GM12878 (cell line): ENCODE measurements around the gene ELOF1. TPM values are rescaled to one million over a fixed set of nuclear protein-coding genes. Genes with fewer than 3 reads are reported as not detected.

Experiments used
- ASH2L ChIP-seq: fragments of 300-600, 200-600 bp; sonication (generic); IDR thresholded peaks from 2 replicates; pipeline ENCODE4 v1.6.1; 2017; ENCODE audit warnings: low read depth, mild to moderate bottlenecking, borderline replicate concordance
- CBX3 ChIP-seq: fragments of 200-600 bp; sonication (generic); IDR thresholded peaks from 2 replicates; pipeline ENCODE4 v1.6.1; 2016; ENCODE audit warnings: low read depth, borderline replicate concordance
- CBX5 ChIP-seq: sonication (generic); IDR thresholded peaks from 2 replicates; pipeline ENCODE4 v1.6.1; 2016; ENCODE audit warnings: low read depth, moderate library complexity, mild to moderate bottlenecking, inconsistent platforms
- DPF2 ChIP-seq: fragments of 450-650 bp; IDR thresholded peaks from 2 replicates; pipeline ENCODE4 v1.6.1; 2017; ENCODE audit warnings: mild to moderate bottlenecking
- EED ChIP-seq: sonication (generic); IDR thresholded peaks from 2 replicates; pipeline ENCODE4 v1.6.1; 2016; ENCODE audit warnings: antibody characterized with exemption, low read depth
- FOXK2 ChIP-seq: fragments of 450-650 bp; IDR thresholded peaks from 2 replicates; pipeline ENCODE4 v1.6.1; 2017; ENCODE audit warnings: mild to moderate bottlenecking, moderate library complexity
- GABPA ChIP-seq: IDR thresholded peaks from 2 replicates; pipeline ENCODE4 v1.6.1; 2014; ENCODE audit warnings: antibody characterized with exemption, low read depth, mild to moderate bottlenecking, inconsistent platforms
- GATAD2B ChIP-seq: fragments of 450-650 bp; conservative IDR thresholded peaks from 2 replicates; pipeline ENCODE4 v1.6.1; 2017; ENCODE audit warnings: low read depth, mild to moderate bottlenecking, moderate library complexity
- HDAC2 ChIP-seq: fragments of 200-600 bp; sonication (generic); IDR thresholded peaks from 2 replicates; pipeline ENCODE4 v1.6.1; 2017
- IRF5 ChIP-seq: fragments of 450-650 bp; IDR thresholded peaks from 2 replicates; pipeline ENCODE4 v1.6.1; 2017; ENCODE audit warnings: borderline replicate concordance
- KAT2A ChIP-seq: conservative IDR thresholded peaks from 2 replicates; pipeline ENCODE4 v1.6.1; 2011; ENCODE audit warnings: low read depth, low read length; ENCODE audit not compliant: control insufficient read depth
- KDM1A ChIP-seq: fragments of 200-600 bp; sonication (generic); IDR thresholded peaks from 2 replicates; pipeline ENCODE4 v1.6.1; 2016; ENCODE audit warnings: borderline replicate concordance
- KLF5 ChIP-seq: fragments of 450-650 bp; IDR thresholded peaks from 2 replicates; pipeline ENCODE4 v1.6.1; 2014; ENCODE audit warnings: mild to moderate bottlenecking; ENCODE audit not compliant: partially characterized antibody
- MTA2 ChIP-seq: fragments of 450-650 bp; IDR thresholded peaks from 2 replicates; pipeline ENCODE4 v1.6.1; 2016; ENCODE audit warnings: low read depth, mild to moderate bottlenecking, moderate library complexity
- NR2C2 ChIP-seq: IDR thresholded peaks from 2 replicates; pipeline ENCODE4 v1.6.1; 2011; ENCODE audit warnings: borderline replicate concordance, low read depth; ENCODE audit not compliant: control insufficient read depth, insufficient read length
- NRF1 ChIP-seq: conservative IDR thresholded peaks from 2 replicates; pipeline ENCODE4 v1.6.1; 2011; ENCODE audit warnings: mild to moderate bottlenecking, low read depth, low read length, improper control_type of control experiment
- POLR2AphosphoS5 ChIP-seq: IDR thresholded peaks from 2 replicates; pipeline ENCODE4 v1.6.1; 2011; ENCODE audit warnings: mild to moderate bottlenecking, low read length, inconsistent platforms
- RB1 ChIP-seq: fragments of 450-650 bp; formaldehyde crosslinking; IDR thresholded peaks from 2 replicates; pipeline ENCODE4 v1.6.1; 2017; ENCODE audit warnings: mild to moderate bottlenecking, borderline replicate concordance
- REST ChIP-seq: IDR thresholded peaks from 2 replicates; pipeline ENCODE4 v1.6.1; 2012; ENCODE audit warnings: mild to moderate bottlenecking, low read depth, low read length
- SREBF1 ChIP-seq: IDR thresholded peaks from 2 replicates; pipeline ENCODE4 v1.6.1; 2012; ENCODE audit warnings: mild to moderate bottlenecking, low read length
- STAT3 ChIP-seq: IDR thresholded peaks from 2 replicates; pipeline ENCODE4 v1.6.1; 2011; ENCODE audit warnings: low read depth, low read length, improper control_type of control experiment
- ZBTB33 ChIP-seq: fragments of 450-650 bp; IDR thresholded peaks from 2 replicates; pipeline ENCODE4 v1.6.1; 2017; ENCODE audit warnings: mild to moderate bottlenecking
- ZNF207 ChIP-seq: fragments of 450-650 bp; IDR thresholded peaks from 2 replicates; pipeline ENCODE4 v1.6.1; 2014; ENCODE audit warnings: antibody characterized with exemption, mild to moderate bottlenecking, borderline replicate concordance
- polyA plus RNA-seq, 11 experiments: library from polyadenylated mRNA; depleted of rRNA in 4 of 11; unstranded in 6 of 11; stranded (reverse) in 5 of 11; fragments of >200 nt; fragmentation: Nextera tagmentation in 4 of 11; fragmentation: Illumina TruSeq in 1 of 11; extraction: Ambion mirVana in 4 of 11; extraction: Trizol in 1 of 11; gene quantifications; 1 replicate in 1 of 11; 2 replicates in 10 of 11; pipeline versions ENCODE4 v1.2.1 to v1.2.3, GENCODE V29; 2011 to 2016; ENCODE audit warnings: inconsistent platforms in 2 of 11, missing spikeins in 2 of 11, low read depth in 1 of 11
- total RNA-seq, 4 experiments: library from RNA; depleted of rRNA in 3 of 4; stranded (reverse); fragments of >200 nt in 3 of 4; fragmentation: Illumina TruSeq in 1 of 4; extraction: Trizol in 1 of 4; gene quantifications; 2 replicates each; pipeline versions ENCODE4 v1.2.1 to v1.2.3, GENCODE V29; 2013 to 2021
- TF ChIP-seq, protein P1 (sequence below): IDR thresholded peaks from 2 replicates; pipeline ENCODE4 v1.6.1; 2011; ENCODE audit warnings: low read depth, low read length, improper control_type of control experiment, borderline replicate concordance

ELOF1 gene
- total and polyA plus RNA-seq, 10 of the 15 experiments (the other 5 are each of a cell fraction or from before 2014, with no cell fraction given) = 11.7 to 124 (median 92.9) TPM

DNA sequence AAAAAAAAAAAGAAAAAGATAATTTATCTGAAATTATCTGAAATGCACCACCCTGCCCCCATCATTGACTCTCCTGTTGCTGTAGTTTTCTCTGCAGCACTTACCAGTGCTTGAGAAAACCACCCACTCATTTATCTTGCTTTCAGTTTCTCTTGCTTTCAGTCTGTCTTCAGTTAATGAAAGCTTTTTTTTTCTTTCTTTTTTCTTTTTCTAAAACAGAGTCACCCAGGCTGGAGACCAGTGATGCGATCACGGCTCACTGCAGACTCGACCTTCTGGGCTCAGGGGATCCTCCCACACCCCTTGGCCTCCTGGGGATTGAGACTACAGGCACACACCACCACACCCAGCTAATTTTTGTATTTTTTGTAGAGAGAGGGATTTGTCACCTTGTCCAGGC is 22.7 kb upstream of the ELOF1 start (continued):
- TF ChIP-seq POLR2AphosphoS5 = 0 out of 2 replicates have a peak, but pooled peaks have one; percentile 26
- no peak for TF ChIP-seq ZNF207
- TF ChIP-seq KLF5 = no peak
- TF ChIP-seq RB1 = peak; percentile 52; the same call in 1 of the 2 replicates
- TF ChIP-seq IRF5 = no peak
- TF ChIP-seq ZBTB33 = no peak
- peak; percentile 80 for TF ChIP-seq MTA2
- no peak for TF ChIP-seq STAT3
- no peak for TF ChIP-seq KAT2A
- no peak for TF ChIP-seq GABPA
- no peak for TF ChIP-seq ASH2L
- no peak for TF ChIP-seq HDAC2
- no peak for TF ChIP-seq FOXK2
- TF ChIP-seq NR2C2 = no peak
- no peak for TF ChIP-seq NRF1
- peak; percentile 74; the same call in 1 of the 2 replicates for TF ChIP-seq GATAD2B
- TF ChIP-seq SREBF1 = no peak
- TF ChIP-seq CBX3 = no peak
- TF ChIP-seq KDM1A = no peak
- no peak for TF ChIP-seq REST
- no peak for TF ChIP-seq EED
- TF ChIP-seq, protein P1, sequence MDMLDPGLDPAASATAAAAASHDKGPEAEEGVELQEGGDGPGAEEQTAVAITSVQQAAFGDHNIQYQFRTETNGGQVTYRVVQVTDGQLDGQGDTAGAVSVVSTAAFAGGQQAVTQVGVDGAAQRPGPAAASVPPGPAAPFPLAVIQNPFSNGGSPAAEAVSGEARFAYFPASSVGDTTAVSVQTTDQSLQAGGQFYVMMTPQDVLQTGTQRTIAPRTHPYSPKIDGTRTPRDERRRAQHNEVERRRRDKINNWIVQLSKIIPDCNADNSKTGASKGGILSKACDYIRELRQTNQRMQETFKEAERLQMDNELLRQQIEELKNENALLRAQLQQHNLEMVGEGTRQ = no peak
- peak; percentile 88; the same call in 1 of the 2 replicates for TF ChIP-seq CBX5
- TF ChIP-seq DPF2 = no peak
